Trophoblast cell (in vitro differentiated cells and primary cell): Measurements from ENCODE around the gene MGRN1.

Experiments used
- DNase-seq, 2 donors: peaks; one replicate each; pipeline ENCODE4 v3.0.0-alpha.2; 2016
- H2AFZ ChIP-seq: 2 replicates; pipeline ENCODE4 v1.6.1; 2013; ENCODE audit warnings: low read length, moderate library complexity, mild to moderate bottlenecking; ENCODE audit not compliant: insufficient read depth, poor library complexity
- H2AK5ac ChIP-seq: 2 replicates; pipeline ENCODE4 v1.6.1; 2013; ENCODE audit warnings: mild to moderate bottlenecking, low read length
- H2BK120ac ChIP-seq: 2 replicates; pipeline ENCODE4 v1.6.1; 2013; ENCODE audit warnings: low read length, mild to moderate bottlenecking, moderate library complexity; ENCODE audit not compliant: insufficient read depth, poor library complexity
- H2BK12ac ChIP-seq: 2 replicates; pipeline ENCODE4 v1.6.1; 2013; ENCODE audit warnings: mild to moderate bottlenecking, low read length, moderate library complexity
- H2BK5ac ChIP-seq: 2 replicates; pipeline ENCODE4 v1.6.1; 2013; ENCODE audit warnings: low read length, low read depth, moderate library complexity, mild to moderate bottlenecking; ENCODE audit not compliant: poor library complexity
- H3K14ac ChIP-seq: 2 replicates; pipeline ENCODE4 v1.6.1; 2013; ENCODE audit warnings: mild to moderate bottlenecking, low read length
- H3K18ac ChIP-seq: 2 replicates; pipeline ENCODE4 v1.6.1; 2013; ENCODE audit warnings: mild to moderate bottlenecking, low read length
- H3K23ac ChIP-seq: 2 replicates; pipeline ENCODE4 v1.6.1; 2013; ENCODE audit warnings: low read length
- H3K27ac ChIP-seq: 2 replicates; pipeline ENCODE4 v1.5.1; 2013; ENCODE audit warnings: low read depth, mild to moderate bottlenecking, inconsistent platforms, low read length, moderate library complexity
- H3K27me3 ChIP-seq: 2 replicates; pipeline ENCODE4 v1.6.1; 2013; ENCODE audit warnings: inconsistent platforms, mild to moderate bottlenecking, low read length, moderate library complexity; ENCODE audit not compliant: insufficient read depth
- H3K36me3 ChIP-seq, 2 experiments: 1 replicate in 1 of 2; 2 replicates in 1 of 2; pipeline ENCODE4 v1.6.1; 2013; ENCODE audit warnings: low read length in 2 of 2, mild to moderate bottlenecking in 2 of 2, moderate library complexity in 1 of 2; ENCODE audit not compliant: insufficient read depth in 2 of 2, control insufficient read depth in 1 of 2
- H3K4ac ChIP-seq: 2 replicates; pipeline ENCODE4 v1.6.1; 2013; ENCODE audit warnings: low read depth, mild to moderate bottlenecking, low read length, moderate library complexity
- H3K4me1 ChIP-seq, 2 experiments: 1 replicate in 1 of 2; 2 replicates in 1 of 2; pipeline ENCODE4 v1.6.1; 2013; ENCODE audit warnings: low read length in 2 of 2, mild to moderate bottlenecking in 2 of 2, moderate library complexity in 1 of 2; ENCODE audit not compliant: insufficient read depth in 2 of 2, control insufficient read depth in 1 of 2
- H3K4me2 ChIP-seq: 2 replicates; pipeline ENCODE4 v1.6.1; 2013; ENCODE audit warnings: inconsistent platforms, mild to moderate bottlenecking, low read length, moderate library complexity
- H3K4me3 ChIP-seq: 2 replicates; pipeline ENCODE4 v1.5.1; 2013; ENCODE audit warnings: mild to moderate bottlenecking, low read depth, low read length, inconsistent platforms
- H3K79me1 ChIP-seq: one replicate; pipeline ENCODE4 v1.6.1; 2013; ENCODE audit warnings: low read length
- H3K79me2 ChIP-seq: 2 replicates; pipeline ENCODE4 v1.6.1; 2013; ENCODE audit warnings: low read length, mild to moderate bottlenecking; ENCODE audit not compliant: control insufficient read depth, insufficient read depth, poor library complexity
- H3K9ac ChIP-seq: 2 replicates; pipeline ENCODE4 v1.6.1; 2013; ENCODE audit warnings: mild to moderate bottlenecking, low read length
- H3K9me3 ChIP-seq: 2 replicates; pipeline ENCODE4 v1.6.1; 2013; ENCODE audit warnings: low read depth, mild to moderate bottlenecking, control low read depth, inconsistent platforms, low read length; ENCODE audit not compliant: insufficient read depth
- H4K12ac ChIP-seq: 2 replicates; pipeline ENCODE4 v1.6.1; 2013; ENCODE audit warnings: low read depth, mild to moderate bottlenecking, low read length, moderate library complexity
- H4K8ac ChIP-seq: 2 replicates; pipeline ENCODE4 v1.6.1; 2013; ENCODE audit warnings: low read depth, mild to moderate bottlenecking, low read length, moderate library complexity
- H4K91ac ChIP-seq: one replicate; pipeline ENCODE4 v1.6.1; 2013; ENCODE audit warnings: low read depth, mild to moderate bottlenecking, low read length, moderate library complexity
- whole genome bisulfite sequencing: extraction: QIAGEN DNeasy Blood & Tissue Kit; methylation state at CpG from one replicate; pipeline ENCODE4 v1.1.7; 2013; ENCODE audit warnings: missing lambda C conversion rate; ENCODE audit not compliant: insufficient read length, insufficient coverage; ENCODE audit errors: extremely low coverage; 5-methylcytosine and 5-hydroxymethylcytosine counted together

Gene MGRN1

DNA sequence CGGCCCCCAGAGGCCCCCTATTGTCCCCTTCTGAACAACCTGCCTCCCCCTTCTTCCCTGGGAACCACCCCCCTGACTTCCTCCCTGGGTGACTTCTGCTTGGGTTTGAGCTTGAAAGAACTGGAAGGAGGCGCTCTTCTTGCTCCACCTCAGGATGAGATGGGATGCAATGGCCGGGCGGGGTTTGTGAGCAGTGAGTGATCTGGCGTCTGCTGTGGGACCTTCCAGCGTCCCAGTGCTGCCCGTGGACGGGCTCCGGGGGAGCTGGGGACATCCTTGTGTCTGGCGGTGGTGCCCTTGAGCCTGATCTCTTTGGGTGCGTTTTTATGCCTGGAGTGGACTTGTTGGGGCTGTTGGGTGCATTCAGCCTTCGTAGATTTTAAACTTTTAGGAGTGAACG, 11.6 kb downstream of the MGRN1 start:
- WGBS = no CpG with 5 or more reads among the region's 13 CpGs
- no peak overlapping the region for H4K8ac ChIP-seq

DNA sequence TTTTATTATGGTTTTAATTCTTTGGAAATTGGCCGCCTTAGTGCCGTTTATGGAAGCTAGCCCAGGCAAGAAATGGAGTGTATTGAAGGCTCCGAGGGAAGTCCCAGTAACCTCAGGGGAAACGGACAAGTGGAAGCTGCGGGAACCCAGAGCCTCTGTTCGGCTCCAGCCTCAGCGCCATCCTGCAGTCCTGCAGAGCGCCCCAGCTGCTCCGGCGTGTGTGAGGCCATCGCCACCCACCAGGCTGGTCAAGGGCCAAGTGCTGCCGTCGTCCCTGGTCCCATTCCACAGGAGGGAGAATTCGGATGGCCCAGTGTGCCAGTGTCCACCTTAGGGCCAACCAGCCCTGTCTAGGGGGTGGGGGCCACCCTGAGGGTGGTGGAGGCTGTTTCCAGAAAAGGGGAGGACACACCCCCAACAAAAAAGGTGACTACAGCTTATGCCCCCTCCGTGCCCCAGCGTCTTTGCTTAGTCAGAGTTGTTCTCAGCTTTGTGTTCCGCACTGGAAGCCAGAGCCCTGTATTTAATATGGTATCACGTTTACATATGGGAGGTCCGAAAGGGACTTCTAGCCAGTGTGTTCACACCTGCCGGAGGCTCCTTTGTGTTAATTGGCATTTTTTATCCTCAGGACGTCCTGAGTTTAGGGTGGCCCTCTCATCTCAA, 13.0 kb downstream of the MGRN1 start:
- peaks cover 18 to 23% of the 10 kb centered on the region in 2 experiments for H3K36me3 ChIP-seq
- no peak overlapping the region for H3K27ac ChIP-seq
- H4K8ac ChIP-seq = no peak overlapping the region
- no peak overlapping the region for H3K4me2 ChIP-seq
- H3K79me1 ChIP-seq = no peaks in the 10 kb centered on the region
- H3K9ac ChIP-seq = no peak overlapping the region
- no peak overlapping the region for H3K18ac ChIP-seq
- DNase-seq = no peak
- H4K12ac ChIP-seq = no peak overlapping the region
- no peak overlapping the region for H2AK5ac ChIP-seq
- H2BK12ac ChIP-seq = no peak overlapping the region
- H3K14ac ChIP-seq = no peak overlapping the region
- no peak overlapping the region for H2BK120ac ChIP-seq
- H2BK5ac ChIP-seq = no peak overlapping the region
- no CpG with 5 or more reads among the region's 21 CpGs for WGBS
- no peak overlapping the region for H3K4me3 ChIP-seq
- H2AFZ ChIP-seq = no peak overlapping the region
- H3K9me3 ChIP-seq = peaks cover 3% of the 10 kb centered on the region
- no peak overlapping the region for H3K23ac ChIP-seq
- H3K4ac ChIP-seq = peak overlapping the region; percentile 37
- peaks cover 19% of the 10 kb centered on the region for H3K79me2 ChIP-seq
- peaks cover 7 to 16% of the 10 kb centered on the region in 2 experiments for H3K4me1 ChIP-seq
- no peaks in the 10 kb centered on the region for H3K27me3 ChIP-seq
- H4K91ac ChIP-seq = no peak overlapping the region

More for the DNA sequence above, 11.6 kb downstream of the MGRN1 start:
- Histone ChIP-seq H3K27me3 (no peaks in the 10 kb centered on the region), H3K27ac (no peak overlapping the region), H3K14ac (no peak overlapping the region), H3K4me2 (no peak overlapping the region), H2BK12ac (no peak overlapping the region), H3K18ac (no peak overlapping the region), H2AFZ (no peak overlapping the region), H3K79me2 (peaks cover 19% of the 10 kb centered on the region), H3K9ac (no peak overlapping the region), H2AK5ac (no peak overlapping the region), H4K91ac (no peak overlapping the region), H3K4me3 (no peak overlapping the region), H3K23ac (no peak overlapping the region), H3K79me1 (no peaks in the 10 kb centered on the region), H2BK5ac (no peak overlapping the region), H4K12ac (no peak overlapping the region), H2BK120ac (no peak overlapping the region), H3K36me3 (peaks cover 18 to 23% of the 10 kb centered on the region in 2 experiments), H3K4ac (peak overlapping the region; percentile 56), H3K9me3 (peaks cover 3% of the 10 kb centered on the region), H3K4me1 (peaks cover 7 to 19% of the 10 kb centered on the region in 2 experiments)
- DNase-seq = no peak

DNA sequence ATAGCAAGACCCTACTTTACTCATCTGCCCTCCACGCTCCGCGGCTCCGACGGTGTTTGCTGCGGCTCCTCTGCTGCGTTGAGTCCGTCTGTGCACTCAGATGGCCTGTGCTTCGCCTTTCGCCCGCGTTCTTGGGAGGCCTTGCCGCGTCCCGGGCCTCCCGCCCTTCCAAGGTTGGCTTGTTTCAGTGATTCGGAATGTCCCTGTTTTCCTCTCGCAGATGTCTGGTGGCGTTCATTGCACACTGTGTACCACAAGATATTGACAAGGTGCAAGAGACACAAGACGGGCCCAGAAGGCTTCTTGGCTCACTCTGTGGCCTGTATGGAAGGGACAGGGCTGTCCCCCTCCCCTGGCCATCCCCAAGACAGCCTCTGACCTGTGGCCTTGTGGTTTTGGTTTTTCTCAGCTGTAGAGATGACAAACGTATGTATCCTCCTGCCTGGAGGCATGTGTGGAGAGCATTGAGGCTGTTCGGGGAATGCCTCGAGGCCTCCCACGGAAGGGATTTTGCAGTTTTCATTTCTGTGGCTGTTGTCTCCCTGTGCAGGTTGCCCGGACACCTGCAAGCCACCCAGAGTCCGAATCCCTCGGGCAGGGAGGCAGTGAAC, 15.4 kb downstream of the MGRN1 start:
- WGBS = no CpG with 5 or more reads among the region's 27 CpGs

DNA sequence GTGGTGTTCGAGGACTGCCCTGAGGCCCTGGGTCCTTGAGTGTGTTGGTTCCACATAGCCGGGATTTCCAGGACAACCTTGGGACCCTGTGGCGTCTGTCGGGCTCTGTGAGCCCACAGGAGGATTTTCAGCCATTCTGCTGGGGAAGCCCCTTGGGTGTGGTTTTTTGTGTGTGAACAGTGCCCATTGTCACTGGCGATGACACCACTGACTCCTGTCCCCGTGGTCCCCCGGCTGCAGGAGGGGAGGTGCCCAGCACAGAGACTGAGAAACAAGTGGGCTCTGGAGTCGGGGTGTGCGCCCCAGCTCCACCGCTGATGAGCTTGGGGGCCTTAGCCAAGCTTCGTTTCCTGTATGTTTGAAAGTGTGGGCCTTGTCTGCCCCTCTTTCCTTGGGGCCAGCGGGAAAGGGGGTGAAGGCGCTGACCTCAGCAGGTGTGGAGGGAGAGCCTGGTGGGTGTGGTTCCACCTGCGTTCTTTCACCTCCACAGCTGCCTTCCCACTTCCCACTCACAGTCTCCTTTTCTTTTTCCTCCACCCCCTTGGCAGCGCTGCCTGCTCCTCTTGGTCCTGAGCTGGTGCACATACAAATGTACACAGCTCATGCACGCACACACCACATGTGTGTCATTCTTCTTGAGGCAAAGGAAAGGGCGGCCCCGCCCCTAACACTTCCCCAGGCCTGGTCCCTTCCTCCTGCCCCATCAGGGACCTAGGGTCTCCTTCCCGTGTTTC, 16.1 kb downstream of the MGRN1 start:
- no peak overlapping the region for H2BK5ac ChIP-seq
- no peak overlapping the region for H3K18ac ChIP-seq
- no peaks in the 10 kb centered on the region for H3K79me1 ChIP-seq
- H3K36me3 ChIP-seq = peaks cover 10 to 16% of the 10 kb centered on the region in 2 experiments
- H4K91ac ChIP-seq = no peak overlapping the region
- no peak overlapping the region for H3K14ac ChIP-seq
- H3K4me3 ChIP-seq = no peak overlapping the region
- peaks cover 3% of the 10 kb centered on the region for H3K9me3 ChIP-seq
- WGBS = no CpG with 5 or more reads among the region's 19 CpGs
- H4K12ac ChIP-seq = no peak overlapping the region
- H3K27me3 ChIP-seq = no peaks in the 10 kb centered on the region
- H3K4me1 ChIP-seq = peaks cover 7 to 16% of the 10 kb centered on the region in 2 experiments
- no peak overlapping the region for H2BK120ac ChIP-seq
- no peak overlapping the region for H2AK5ac ChIP-seq
- peaks cover 14% of the 10 kb centered on the region for H3K79me2 ChIP-seq
- no peak overlapping the region for H2BK12ac ChIP-seq
- H3K9ac ChIP-seq = no peak overlapping the region
- no peak overlapping the region for H4K8ac ChIP-seq
- H2AFZ ChIP-seq = no peak overlapping the region
- H3K4me2 ChIP-seq = no peak overlapping the region
- DNase-seq = no peak
- no peak overlapping the region for H3K23ac ChIP-seq
- H3K27ac ChIP-seq = no peak overlapping the region
- H3K4ac ChIP-seq = peak overlapping the region; percentile 31

More for the DNA sequence above, 15.4 kb downstream of the MGRN1 start:
- Histone ChIP-seq H3K4me3 (no peak overlapping the region), H3K4me1 (peaks cover 7 to 16% of the 10 kb centered on the region in 2 experiments), H2BK12ac (no peak overlapping the region), H3K4me2 (no peak overlapping the region), H2BK5ac (no peak overlapping the region), H3K23ac (no peak overlapping the region), H3K27ac (no peak overlapping the region), H2BK120ac (no peak overlapping the region), H2AK5ac (no peak overlapping the region), H3K9ac (no peak overlapping the region), H3K36me3 (peaks cover 10 to 14% of the 10 kb centered on the region in 2 experiments), H3K4ac (no peak overlapping the region), H4K12ac (no peak overlapping the region), H4K8ac (no peak overlapping the region), H3K27me3 (no peaks in the 10 kb centered on the region), H3K79me1 (no peaks in the 10 kb centered on the region), H3K9me3 (peaks cover 3% of the 10 kb centered on the region), H4K91ac (no peak overlapping the region), H3K14ac (no peak overlapping the region), H3K18ac (no peak overlapping the region), H3K79me2 (peaks cover 14% of the 10 kb centered on the region), H2AFZ (no peak overlapping the region)
- DNase-seq = no peak
